Testis (tissue), 2 donors: ENCODE results near the gene PRKCD.

Experiments
- POLR2A ChIP-seq: fragments of 450-650 bp; IDR thresholded peaks from one replicate; pipeline ENCODE4 v1.6.1; 2017; ENCODE audit warnings: antibody characterized with exemption, mild to moderate bottlenecking, moderate library complexity
- TF ChIP-seq, protein P1 (sequence below), 3 experiments: fragments of 450-650 bp in 2 of 3; fragments of 200-600 bp in 1 of 3; sonication (generic) in 1 of 3; IDR thresholded peaks; one replicate each; pipeline ENCODE4 v1.5.1; 2016 to 2019; ENCODE audit warnings: antibody characterized with exemption in 3 of 3, mild to moderate bottlenecking in 2 of 3, moderate library complexity in 1 of 3

DNA sequence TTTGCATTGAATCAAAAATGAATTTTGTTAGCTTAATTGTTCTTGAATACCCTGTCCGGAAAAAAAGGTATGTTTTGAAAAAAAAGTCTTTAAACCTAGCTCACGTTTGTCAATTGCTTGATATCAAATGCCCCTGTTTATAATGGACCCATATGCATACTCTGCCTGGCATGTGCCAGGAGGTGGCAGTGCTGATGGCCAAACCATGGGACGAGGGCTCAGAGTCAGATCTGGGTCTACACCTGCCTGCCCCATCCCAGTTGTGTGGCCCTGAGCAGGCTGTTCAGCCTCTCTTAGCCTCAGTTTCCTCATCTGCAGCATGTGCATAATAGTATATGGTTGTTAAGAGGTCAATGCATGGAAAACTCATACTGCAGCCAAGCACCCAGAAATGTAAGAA, 38.8 kb downstream of the PRKCD start:
- TF ChIP-seq, protein P1, sequence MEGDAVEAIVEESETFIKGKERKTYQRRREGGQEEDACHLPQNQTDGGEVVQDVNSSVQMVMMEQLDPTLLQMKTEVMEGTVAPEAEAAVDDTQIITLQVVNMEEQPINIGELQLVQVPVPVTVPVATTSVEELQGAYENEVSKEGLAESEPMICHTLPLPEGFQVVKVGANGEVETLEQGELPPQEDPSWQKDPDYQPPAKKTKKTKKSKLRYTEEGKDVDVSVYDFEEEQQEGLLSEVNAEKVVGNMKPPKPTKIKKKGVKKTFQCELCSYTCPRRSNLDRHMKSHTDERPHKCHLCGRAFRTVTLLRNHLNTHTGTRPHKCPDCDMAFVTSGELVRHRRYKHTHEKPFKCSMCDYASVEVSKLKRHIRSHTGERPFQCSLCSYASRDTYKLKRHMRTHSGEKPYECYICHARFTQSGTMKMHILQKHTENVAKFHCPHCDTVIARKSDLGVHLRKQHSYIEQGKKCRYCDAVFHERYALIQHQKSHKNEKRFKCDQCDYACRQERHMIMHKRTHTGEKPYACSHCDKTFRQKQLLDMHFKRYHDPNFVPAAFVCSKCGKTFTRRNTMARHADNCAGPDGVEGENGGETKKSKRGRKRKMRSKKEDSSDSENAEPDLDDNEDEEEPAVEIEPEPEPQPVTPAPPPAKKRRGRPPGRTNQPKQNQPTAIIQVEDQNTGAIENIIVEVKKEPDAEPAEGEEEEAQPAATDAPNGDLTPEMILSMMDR (IDR thresholded peaks at IDR 0.05) = peak in 1 of 3 experiments; percentile 4
- TF ChIP-seq POLR2A = no peak
